Measurements from ENCODE around the gene CCR4. TPM values are rescaled to one million over a fixed set of nuclear protein-coding genes. Genes with fewer than 3 reads are reported as not detected.
"Not testable (repeated sequence)": the region's sequence is repeated elsewhere in the genome, so short reads cannot be mapped to it uniquely, and the experiment has no call there.

Gene CCR4
- total RNA-seq, result under 1 TPM in 7 of 9 donors, not detected in 2; 0.07 to 0.39 (median 0.26) TPM
- polyA plus RNA-seq, result under 1 TPM in 1 of 3 donors, not detected in 2; 0.04 TPM
- long read RNA-seq, donor 1, partial matches to known transcripts, result 0 of 1 reads
- long read RNA-seq, donor 1, other reads (novel, unspliced or antisense), result 0 of 1 reads
- long read RNA-seq, donor 2, result 0 reads
- long read RNA-seq, donor 3, result 0 reads
- long read RNA-seq, donor 4, result 0 reads
- long read RNA-seq, donor 5, result 0 reads
- long read RNA-seq, donor 6, result 0 reads
- long read RNA-seq, donor 7, result 0 reads
- long read RNA-seq, donor 8, result 0 reads
- long read RNA-seq, donor 9, result 0 reads
- long read RNA-seq, donor 10, result 0 reads

DNA sequence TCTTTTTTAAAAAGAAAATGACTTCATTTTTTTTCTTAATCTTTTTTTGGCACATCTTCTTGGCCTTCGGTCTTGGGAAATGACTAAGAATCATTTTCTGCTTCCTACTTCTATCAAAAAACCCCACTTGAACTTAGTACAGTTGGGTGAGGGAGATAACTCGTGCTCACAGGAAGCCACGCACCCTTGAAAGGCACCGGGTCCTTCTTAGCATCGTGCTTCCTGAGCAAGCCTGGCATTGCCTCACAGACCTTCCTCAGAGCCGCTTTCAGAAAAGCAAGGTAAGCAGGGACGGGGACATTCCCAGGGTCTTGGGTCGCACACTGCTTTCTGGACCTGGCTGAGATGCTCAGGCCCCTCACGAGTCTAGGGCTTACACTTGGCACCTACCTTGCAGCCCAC is at the start of gene CCR4:
TSS of gene CCR4 (plus strand) at position 235 of the 402 bp plus-strand sequence. CDS start 1,779 bp downstream, outside the sequence.
- Histone ChIP-seq H3K4me3 (no peak within 1 kb of the TSS), H3K9me3 (replicated peaks in 1 of 3) (no peaks in the 10 kb centered on the region), H3K27me3 (no peaks in the 10 kb centered on the region), H3K27ac (no peak within 1 kb of the TSS), H3K4me1 (replicated peaks in 1 of 2) (no peaks in the 10 kb centered on the region), H3K36me3 (replicated peaks in 1 of 2) (no peaks in the 10 kb centered on the region)
- intact Hi-C loops (cut with DNase I), result no loop called here
- 33 to 40% (median 37%) methylated on average over 9 of the region's 9 CpGs for WGBS, 4 donors
- no peak for TF ChIP-seq POLR2A (IDR thresholded peaks at IDR 0.05)
- TF ChIP-seq, protein P1, sequence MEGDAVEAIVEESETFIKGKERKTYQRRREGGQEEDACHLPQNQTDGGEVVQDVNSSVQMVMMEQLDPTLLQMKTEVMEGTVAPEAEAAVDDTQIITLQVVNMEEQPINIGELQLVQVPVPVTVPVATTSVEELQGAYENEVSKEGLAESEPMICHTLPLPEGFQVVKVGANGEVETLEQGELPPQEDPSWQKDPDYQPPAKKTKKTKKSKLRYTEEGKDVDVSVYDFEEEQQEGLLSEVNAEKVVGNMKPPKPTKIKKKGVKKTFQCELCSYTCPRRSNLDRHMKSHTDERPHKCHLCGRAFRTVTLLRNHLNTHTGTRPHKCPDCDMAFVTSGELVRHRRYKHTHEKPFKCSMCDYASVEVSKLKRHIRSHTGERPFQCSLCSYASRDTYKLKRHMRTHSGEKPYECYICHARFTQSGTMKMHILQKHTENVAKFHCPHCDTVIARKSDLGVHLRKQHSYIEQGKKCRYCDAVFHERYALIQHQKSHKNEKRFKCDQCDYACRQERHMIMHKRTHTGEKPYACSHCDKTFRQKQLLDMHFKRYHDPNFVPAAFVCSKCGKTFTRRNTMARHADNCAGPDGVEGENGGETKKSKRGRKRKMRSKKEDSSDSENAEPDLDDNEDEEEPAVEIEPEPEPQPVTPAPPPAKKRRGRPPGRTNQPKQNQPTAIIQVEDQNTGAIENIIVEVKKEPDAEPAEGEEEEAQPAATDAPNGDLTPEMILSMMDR (IDR thresholded peaks at IDR 0.05), result no peak
- peak in 1 of 7 donors; percentile 25 for DNase-seq

GRCh38 chr3:32902887-32903371 is 48.5 kb upstream of the CCR4 start:
- intact Hi-C loops (cut with DNase I); H3K4me1 ChIP-seq (replicated peaks in 1 of 2); H3K27ac ChIP-seq; H3K9me3 ChIP-seq (replicated peaks in 1 of 3); H3K27me3 ChIP-seq; H3K36me3 ChIP-seq (replicated peaks in 1 of 2): not testable (repeated sequence)
- TF ChIP-seq, protein P1 (IDR thresholded peaks at IDR 0.05), result peak in 2 of 6 experiments; percentile 16 to 28
- DNase-seq, result peak in 5 of 7 donors; percentile 15 to 30 (median 23)
- 23 to 50% (median 35%) methylated on average over 21 to 31 of the region's 31 CpGs; no CpG with 5 or more reads in 1 of the 4 donors for WGBS, 4 donors
- peak overlapping the region in 1 of 4 donors; percentile 39 for H3K4me3 ChIP-seq

GRCh38 chr3:32903953-32904352 is 47.5 kb upstream of the CCR4 start:
- intact Hi-C loops (cut with DNase I), result no loop called here
- no peak for DNase-seq
- Histone ChIP-seq H3K27ac (no peak overlapping the region), H3K4me1 (replicated peaks in 1 of 2) (no peaks in the 10 kb centered on the region), H3K36me3 (replicated peaks in 1 of 2) (no peaks in the 10 kb centered on the region), H3K4me3 (no peak overlapping the region), H3K27me3 (no peaks in the 10 kb centered on the region), H3K9me3 (replicated peaks in 1 of 3) (no peaks in the 10 kb centered on the region)
- no peak for TF ChIP-seq POLR2A (IDR thresholded peaks at IDR 0.05)
- TF ChIP-seq, protein P1 (IDR thresholded peaks at IDR 0.05), result no peak
- WGBS, 4 donors, result 91 to 96% (median 92%) methylated on average over 10 of the region's 10 CpGs

- WGBS, 4 donors, result 85 to 96% (median 91%) methylated on average over 2 to 3 of the region's 3 CpGs
- no peak for DNase-seq
- H3K27ac ChIP-seq, result no peak overlapping the region
- H3K27me3 ChIP-seq, result no peaks in the 10 kb centered on the region
- intact Hi-C loops (cut with DNase I), result no loop called here
- H3K36me3 ChIP-seq (replicated peaks in 1 of 2), result no peaks in the 10 kb centered on the region
- no peaks in the 10 kb centered on the region for H3K9me3 ChIP-seq (replicated peaks in 1 of 3)
- H3K4me3 ChIP-seq, result no peak overlapping the region
- no peak for TF ChIP-seq POLR2A (IDR thresholded peaks at IDR 0.05)
- TF ChIP-seq, protein P1 (IDR thresholded peaks at IDR 0.05), result no peak
- H3K4me1 ChIP-seq (replicated peaks in 1 of 2), result no peaks in the 10 kb centered on the region
Observed at GRCh38 chr3:32909999-32910398, 41.4 kb upstream of the CCR4 start.

Measured in adrenal gland (tissue), 19 donors.